HEK293 (cell line): Measurements from ENCODE around the gene DNMBP.
"Not testable (repeated sequence)": the region's sequence is repeated elsewhere in the genome, so short reads cannot be mapped to it uniquely, and the experiment has no call there.

Experiments used
- CTCF ChIA-PET: fragments of 350-600 bp; formaldehyde crosslinking; extraction: SDS; loops from one replicate; lab custom pipeline; 2021; ENCODE audit warnings: antibody characterized with exemption; lab: Yijun Ruan, JAX
- POLR2A ChIA-PET: fragments of 300-600 bp; formaldehyde crosslinking; extraction: SDS; loops from one replicate; lab custom pipeline; 2020; ENCODE audit warnings: antibody characterized with exemption, inconsistent platforms; lab: Yijun Ruan, JAX
- H3K27ac ChIP-seq: fragments of 200-500 bp; sonication (Bioruptor generic); 2 replicates; pipeline ENCODE4 v1.5.1; 2014; ENCODE audit warnings: low read depth, low read length, control low read depth, inconsistent platforms; ENCODE audit errors: extremely low read depth
- H3K36me3 ChIP-seq, 2 experiments: fragments of 200-500 bp in 1 of 2; sonication (Bioruptor generic) in 1 of 2; 1 replicate in 1 of 2; 2 replicates in 1 of 2; pipeline ENCODE4 v1.5.1; 2014 to 2017; ENCODE audit warnings: inconsistent platforms in 2 of 2, low read length in 2 of 2; ENCODE audit not compliant: control insufficient read depth in 2 of 2, insufficient read depth in 1 of 2
- H3K4me1 ChIP-seq: fragments of 200-500 bp; sonication (Bioruptor generic); 2 replicates; pipeline ENCODE4 v1.5.1; 2014; ENCODE audit warnings: mild to moderate bottlenecking, low read length, inconsistent platforms; ENCODE audit not compliant: control insufficient read depth, insufficient read depth
- H3K4me3 ChIP-seq: 2 replicates; pipeline ENCODE4 v1.5.1; 2011; ENCODE audit warnings: low read depth, mild to moderate bottlenecking, control low read depth, low read length, moderate library complexity
- H3K9me3 ChIP-seq: fragments of 200-500 bp; sonication (Bioruptor generic); 2 replicates; pipeline ENCODE4 v1.5.1; 2014; ENCODE audit warnings: low read depth, low read length, inconsistent platforms; ENCODE audit not compliant: control insufficient read depth, insufficient read depth
- CTCF ChIP-seq: fragments of 450-650 bp; formaldehyde crosslinking; IDR thresholded peaks from 2 replicates; pipeline ENCODE4 v1.5.1; 2016; ENCODE audit warnings: missing biosample characterization, missing genetic modification characterization
- MEIS1 ChIP-seq: sonication (generic); formaldehyde crosslinking; IDR thresholded peaks from 2 replicates; pipeline ENCODE4 v1.8.1; 2022; ENCODE audit warnings: missing genetic modification reagents, mild to moderate bottlenecking, borderline replicate concordance
- PRDM10 ChIP-seq: fragments of 450-650 bp; formaldehyde crosslinking; IDR thresholded peaks from 2 replicates; pipeline ENCODE4 v1.5.1; 2016; ENCODE audit warnings: missing biosample characterization, missing genetic modification characterization
- TSHZ1 ChIP-seq: fragments of 450-650 bp; formaldehyde crosslinking; IDR thresholded peaks from 2 replicates; pipeline ENCODE4 v1.5.1; 2016; ENCODE audit warnings: missing biosample characterization, missing genetic modification characterization, borderline replicate concordance
- YY2 ChIP-seq: fragments of 450-650 bp; formaldehyde crosslinking; IDR thresholded peaks from 2 replicates; pipeline ENCODE4 v1.5.1; 2016; ENCODE audit warnings: missing biosample characterization, missing genetic modification characterization
- ZNF266 ChIP-seq: fragments of 450-650 bp; formaldehyde crosslinking; IDR thresholded peaks from 2 replicates; pipeline ENCODE4 v1.5.1; 2016; ENCODE audit warnings: missing biosample characterization, missing genetic modification characterization, low read depth
- ZNF280D ChIP-seq: fragments of 450-650 bp; formaldehyde crosslinking; IDR thresholded peaks from 2 replicates; pipeline ENCODE4 v1.5.1; 2016; ENCODE audit warnings: missing biosample characterization, missing genetic modification characterization
- ZNF394 ChIP-seq: fragments of 450-650 bp; formaldehyde crosslinking; IDR thresholded peaks from 2 replicates; pipeline ENCODE4 v1.5.1; 2016; ENCODE audit warnings: missing biosample characterization, missing genetic modification characterization, mild to moderate bottlenecking, moderate library complexity, borderline replicate concordance
- ZNF561 ChIP-seq: fragments of 450-650 bp; IDR thresholded peaks from 2 replicates; pipeline ENCODE4 v1.5.1; 2018; ENCODE audit warnings: missing biosample characterization, missing genetic modification characterization, borderline replicate concordance
- TF ChIP-seq, protein P1 (sequence below): fragments of 450-650 bp; IDR thresholded peaks from 2 replicates; pipeline ENCODE4 v1.5.1; 2018; ENCODE audit warnings: missing biosample characterization, missing genetic modification characterization

The DNMBP gene

DNA sequence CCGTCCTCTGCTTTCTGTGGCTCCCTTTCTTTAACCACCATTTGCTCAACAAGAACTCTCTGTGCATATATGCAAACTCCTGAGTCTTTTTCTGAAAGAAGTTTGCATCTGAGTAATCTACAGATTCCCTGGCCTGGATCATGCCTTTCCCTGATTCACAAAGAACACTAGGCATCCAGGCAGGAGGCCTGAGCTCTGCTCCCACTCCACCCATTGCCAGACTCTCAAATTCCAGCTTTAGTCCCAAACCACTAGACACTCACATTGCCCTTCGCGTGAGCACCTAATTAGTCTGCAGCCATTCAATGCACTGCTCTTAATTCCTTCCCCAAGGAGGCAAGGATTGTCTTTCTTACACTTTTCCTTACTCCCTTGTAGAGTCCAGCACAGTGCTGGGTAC lies 166.4 kb downstream of the DNMBP start:
- Histone ChIP-seq H3K4me3 (no peak overlapping the region), H3K27ac (no peak overlapping the region), H3K9me3 (no peaks in the 10 kb centered on the region), H3K4me1 (no peaks in the 10 kb centered on the region), H3K36me3 (no peaks in the 10 kb centered on the region)
- CTCF ChIA-PET = interaction anchor here (17.6 kb wide), 1 partner anchor 205 kb away, joined by 264 read pairs; no protein-coding TSS in a partner anchor
- TF ChIP-seq MEIS1 (CRISPR knock-in tag) (no peak), YY2 (no peak), PRDM10 (no peak), CTCF (no peak), ZNF561 (tag by site-specific recombination) (no peak)
- POLR2A ChIA-PET = no interaction called here

DNA sequence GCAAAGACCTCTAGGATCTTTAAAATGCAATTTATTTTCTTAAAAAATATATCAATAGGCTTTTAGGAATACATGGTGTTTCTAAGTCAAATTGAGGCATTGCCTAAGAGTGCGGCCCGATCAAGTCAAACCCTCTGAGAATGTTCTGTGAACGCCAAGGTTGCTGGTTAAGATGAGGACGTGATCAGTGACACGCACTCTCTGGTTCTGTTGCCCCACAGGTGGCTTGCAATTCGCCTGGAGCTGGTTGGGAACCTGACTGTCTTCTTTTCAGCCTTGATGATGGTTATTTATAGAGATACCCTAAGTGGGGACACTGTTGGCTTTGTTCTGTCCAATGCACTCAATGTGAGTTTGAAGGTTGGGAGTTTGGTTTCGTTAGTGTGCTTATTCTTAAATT lies 168.0 kb downstream of the DNMBP start:
- Histone ChIP-seq H3K4me3 (no peak overlapping the region), H3K9me3 (no peaks in the 10 kb centered on the region)
- TF ChIP-seq, protein P1, sequence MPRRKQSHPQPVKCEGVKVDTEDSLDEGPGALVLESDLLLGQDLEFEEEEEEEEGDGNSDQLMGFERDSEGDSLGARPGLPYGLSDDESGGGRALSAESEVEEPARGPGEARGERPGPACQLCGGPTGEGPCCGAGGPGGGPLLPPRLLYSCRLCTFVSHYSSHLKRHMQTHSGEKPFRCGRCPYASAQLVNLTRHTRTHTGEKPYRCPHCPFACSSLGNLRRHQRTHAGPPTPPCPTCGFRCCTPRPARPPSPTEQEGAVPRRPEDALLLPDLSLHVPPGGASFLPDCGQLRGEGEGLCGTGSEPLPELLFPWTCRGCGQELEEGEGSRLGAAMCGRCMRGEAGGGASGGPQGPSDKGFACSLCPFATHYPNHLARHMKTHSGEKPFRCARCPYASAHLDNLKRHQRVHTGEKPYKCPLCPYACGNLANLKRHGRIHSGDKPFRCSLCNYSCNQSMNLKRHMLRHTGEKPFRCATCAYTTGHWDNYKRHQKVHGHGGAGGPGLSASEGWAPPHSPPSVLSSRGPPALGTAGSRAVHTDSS (tag by site-specific recombination) = no peak
- no peak for TF ChIP-seq ZNF394 (tag by site-specific recombination)
- TF ChIP-seq, all 188 proteins: peak for 0
- Histone ChIP-seq H3K27ac (no peak overlapping the region), H3K4me1 (no peaks in the 10 kb centered on the region), H3K36me3 (no peaks in the 10 kb centered on the region)
- ChIA-PET POLR2A (no interaction called here), CTCF (no interaction called here)

GRCh38 chr10:99840859-99841258 lies 168.9 kb downstream of the DNMBP start:
- H3K27ac ChIP-seq, H3K4me1 ChIP-seq, H3K9me3 ChIP-seq, CTCF ChIA-PET, H3K4me3 ChIP-seq, H3K36me3 ChIP-seq, POLR2A ChIA-PET: not testable (repeated sequence)

DNA sequence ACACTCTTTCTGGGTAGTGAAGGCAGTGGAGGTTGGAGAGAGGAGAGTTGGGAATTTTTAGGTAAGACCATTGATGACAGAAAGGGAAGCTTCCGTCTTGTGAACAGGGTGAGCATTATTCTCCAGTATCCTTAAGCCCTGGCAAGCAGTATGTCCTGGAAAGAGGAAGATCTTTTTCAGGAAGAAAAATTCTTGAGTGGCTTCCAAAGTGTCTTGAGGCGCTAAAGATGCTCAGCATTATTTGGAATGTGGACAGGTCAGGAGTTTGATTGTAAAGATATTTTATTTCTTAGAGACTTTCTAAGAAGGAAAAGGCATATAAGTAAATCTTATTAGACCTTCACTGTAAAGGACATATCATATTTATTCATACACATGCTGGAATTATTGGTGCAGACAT lies 173.0 kb downstream of the DNMBP start:
- H3K9me3 ChIP-seq = no peaks in the 10 kb centered on the region
- CTCF ChIA-PET = no interaction called here
- H3K4me3 ChIP-seq = no peak overlapping the region
- no peaks in the 10 kb centered on the region for H3K4me1 ChIP-seq
- H3K36me3 ChIP-seq = no peaks in the 10 kb centered on the region
- POLR2A ChIA-PET = no interaction called here
- H3K27ac ChIP-seq = no peak overlapping the region
- TF ChIP-seq ZNF266 (tag by site-specific recombination) (no peak), ZNF280D (no peak), MEIS1 (CRISPR knock-in tag) (no peak), CTCF (no peak), TSHZ1 (tag by site-specific recombination) (no peak)
